NCI-H345 (cell line): ENCODE results near the gene FOXP4.
A peak's percentile ranks its signal among the peaks of the same experiment; 100 is the strongest.

Source experiments
- DNase-seq: peaks from one replicate; lab custom pipeline; 2025; lab: John Stamatoyannopoulos, UW

Gene FOXP4

DNA sequence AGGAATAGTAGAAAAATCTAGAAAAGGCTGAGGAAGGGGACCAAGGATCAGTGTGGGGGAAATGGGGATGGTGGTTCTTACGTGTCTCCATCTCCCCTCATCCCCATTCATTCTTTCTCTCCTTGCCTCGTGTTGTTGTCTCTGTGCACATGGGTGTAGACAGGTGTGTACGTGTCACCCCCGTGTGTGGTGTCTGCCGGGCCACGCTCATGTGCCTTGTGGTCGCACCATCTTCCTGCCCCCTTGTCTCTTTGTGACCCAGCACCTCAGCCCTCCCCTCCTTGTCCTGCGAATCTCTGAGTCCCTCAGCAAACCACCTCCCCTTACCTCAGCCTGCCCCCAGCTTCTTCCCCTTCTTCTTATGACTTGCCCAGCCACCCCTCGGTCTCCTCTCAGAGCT lies 39.4 kb downstream of the FOXP4 start:
- DNase-seq: no peak

- no peak for DNase-seq
Observed at GRCh38 chr6:41586252-41587007, 40.2 kb downstream of the FOXP4 start.

DNA sequence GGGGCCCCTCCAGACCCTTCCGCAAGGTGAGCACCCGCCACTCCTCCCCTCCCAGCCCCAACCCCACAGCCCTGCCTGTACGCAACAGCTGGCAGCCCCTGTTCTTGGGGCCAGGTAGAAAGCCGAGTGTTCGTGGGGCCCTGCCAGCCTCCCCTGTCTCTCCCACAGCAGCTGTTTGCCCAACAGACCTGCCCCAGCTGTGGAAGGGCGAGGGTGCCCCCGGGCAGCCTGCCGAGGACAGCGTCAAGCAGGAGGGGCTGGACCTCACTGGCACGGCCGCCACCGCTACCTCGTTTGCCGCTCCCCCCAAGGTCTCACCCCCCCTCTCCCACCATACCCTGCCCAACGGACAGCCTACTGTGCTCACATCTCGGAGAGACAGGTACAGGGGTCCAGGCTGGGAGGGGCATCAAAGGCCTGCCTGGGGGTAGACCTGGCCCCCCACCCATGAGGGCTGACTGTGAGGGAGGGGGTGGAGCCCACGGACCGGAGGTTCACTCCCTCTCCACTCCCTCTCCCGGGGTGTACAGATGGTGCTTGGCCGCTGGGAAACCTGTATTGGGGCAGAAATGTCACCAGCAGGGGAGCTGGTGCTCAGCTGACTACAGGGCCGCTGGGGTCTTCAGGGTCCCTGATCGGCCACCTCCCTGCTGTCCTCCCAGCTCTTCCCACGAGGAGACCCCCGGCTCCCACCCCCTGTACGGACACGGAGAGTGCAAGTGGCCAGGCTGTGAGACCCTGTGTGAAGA lies 41.1 kb downstream of the FOXP4 start:
- DNase-seq: no peak

DNA sequence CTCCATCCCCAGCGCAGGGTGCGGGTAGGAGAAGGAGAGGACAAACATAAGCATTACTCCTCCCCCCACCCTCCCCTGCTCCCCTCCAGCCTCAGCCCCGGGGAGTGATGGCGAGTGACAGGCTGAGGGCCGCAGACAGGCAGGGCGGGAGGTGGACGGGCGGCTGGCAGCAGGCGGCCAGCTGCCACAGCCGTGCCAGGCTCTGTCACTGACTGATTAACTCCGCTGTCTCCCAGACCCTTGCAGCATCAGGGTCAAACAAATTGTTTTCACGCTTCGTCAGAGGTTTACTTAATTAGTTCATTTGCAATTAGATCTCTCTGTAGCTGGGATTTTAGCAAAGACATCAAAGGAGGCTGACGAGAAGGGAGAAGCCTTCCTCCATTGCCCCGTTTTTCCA lies 41.9 kb downstream of the FOXP4 start:
- no peak for DNase-seq

GRCh38 chr6:41589223-41589622 lies 43.0 kb downstream of the FOXP4 start:
- DNase-seq: peak; percentile 4

DNA sequence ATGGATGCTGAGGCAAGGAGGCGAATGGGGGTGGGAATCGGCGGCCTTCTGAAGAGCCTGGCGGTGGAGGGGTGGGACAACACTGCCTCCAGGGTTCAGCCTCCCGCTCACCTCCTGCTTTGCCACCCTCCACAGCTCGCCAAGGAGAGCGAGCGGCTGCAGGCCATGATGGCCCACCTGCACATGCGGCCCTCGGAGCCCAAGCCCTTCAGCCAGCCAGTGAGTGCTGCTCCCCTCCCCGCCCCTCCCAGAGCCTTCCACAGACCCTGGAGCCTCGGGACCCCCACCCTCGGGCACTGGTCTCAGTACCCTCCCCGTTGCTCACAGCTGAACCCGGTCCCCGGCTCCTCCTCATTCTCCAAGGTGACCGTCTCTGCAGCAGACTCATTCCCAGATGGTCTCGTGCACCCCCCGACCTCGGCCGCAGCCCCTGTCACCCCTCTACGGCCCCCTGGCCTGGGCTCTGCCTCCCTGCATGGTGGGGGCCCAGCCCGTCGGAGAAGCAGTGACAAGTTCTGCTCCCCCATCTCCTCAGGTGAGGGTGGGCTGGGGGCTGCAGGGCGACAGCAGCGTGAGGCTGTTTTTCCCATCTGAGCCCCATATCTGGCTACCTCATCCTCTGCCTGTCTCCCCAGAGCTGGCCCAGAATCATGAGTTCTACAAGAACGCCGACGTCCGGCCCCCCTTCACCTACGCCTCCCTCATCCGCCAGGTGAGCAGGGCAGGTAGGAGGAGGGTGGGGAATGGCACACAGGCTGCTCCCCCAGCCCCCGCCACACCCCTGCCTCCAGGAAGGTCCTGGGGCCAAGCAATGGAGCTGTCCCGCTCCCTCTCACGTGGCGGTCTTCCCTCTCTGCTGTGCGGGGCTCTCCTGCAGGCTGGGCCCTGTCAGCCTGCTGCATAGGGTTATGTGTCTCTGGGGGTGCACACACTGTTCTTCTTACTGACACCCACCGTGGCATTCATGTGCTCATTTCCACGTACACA lies 43.7 kb downstream of the FOXP4 start:
- DNase-seq: no peak

DNA sequence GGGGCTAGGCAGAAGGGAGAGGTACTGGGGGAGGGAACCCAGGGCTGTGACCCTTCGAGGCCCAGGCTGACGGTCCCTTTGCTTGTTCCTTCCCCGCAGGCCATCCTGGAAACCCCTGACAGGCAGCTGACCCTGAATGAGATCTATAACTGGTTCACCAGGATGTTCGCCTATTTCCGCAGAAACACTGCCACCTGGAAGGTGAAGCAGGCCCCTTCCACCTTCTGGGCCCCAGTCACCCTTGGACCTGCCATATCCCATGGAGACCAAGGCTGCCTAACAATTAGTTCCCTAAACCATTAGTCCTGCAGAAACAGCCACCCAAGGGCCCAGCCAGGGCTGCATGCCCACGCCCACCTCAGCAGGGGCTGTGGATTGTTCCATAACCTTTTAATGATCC lies 44.9 kb downstream of the FOXP4 start:
- no peak for DNase-seq

- peak; percentile 54 for DNase-seq
Observed at GRCh38 chr6:41591859-41592502, 45.8 kb downstream of the FOXP4 start.

DNA sequence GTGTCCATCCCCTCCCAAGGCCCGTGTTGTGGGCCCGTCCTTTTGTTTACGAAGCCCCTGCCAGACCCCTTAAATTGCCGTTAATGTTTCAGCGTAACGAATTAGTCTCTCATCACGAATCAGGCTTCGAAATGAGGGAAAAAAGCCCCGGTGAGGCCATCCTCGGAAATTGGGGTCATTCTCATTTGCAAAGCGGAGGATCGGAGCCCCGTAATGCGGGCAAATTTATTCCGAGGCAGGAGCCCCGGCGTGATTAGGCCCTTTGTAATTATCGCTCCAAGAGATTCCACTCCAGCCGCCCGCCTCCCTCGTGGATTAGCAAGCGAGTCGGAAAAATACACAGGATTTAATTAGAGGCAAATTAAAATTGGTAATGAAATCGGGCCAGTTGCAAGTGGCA lies 47.2 kb downstream of the FOXP4 start:
- DNase-seq: no peak

DNA sequence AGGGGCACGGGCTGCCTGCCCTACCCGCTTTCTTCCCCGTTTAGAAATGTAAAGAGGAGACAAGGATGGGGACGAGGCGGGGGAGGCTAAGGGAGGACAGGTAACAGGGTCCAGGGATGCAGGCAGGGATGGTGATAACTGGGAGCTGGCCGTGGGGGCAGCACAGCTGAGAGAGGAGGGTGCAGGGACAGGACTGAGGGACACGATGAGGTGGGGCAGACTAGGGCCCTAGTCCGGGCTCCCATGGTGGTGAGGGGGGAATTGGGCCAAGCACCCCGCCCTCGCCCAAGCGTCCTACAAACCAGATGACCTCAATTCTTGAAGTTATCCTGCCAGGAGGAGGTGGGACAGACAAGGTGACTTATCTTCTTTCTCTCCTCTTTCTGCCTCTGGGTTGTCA lies 47.7 kb downstream of the FOXP4 start:
- no peak for DNase-seq

DNA sequence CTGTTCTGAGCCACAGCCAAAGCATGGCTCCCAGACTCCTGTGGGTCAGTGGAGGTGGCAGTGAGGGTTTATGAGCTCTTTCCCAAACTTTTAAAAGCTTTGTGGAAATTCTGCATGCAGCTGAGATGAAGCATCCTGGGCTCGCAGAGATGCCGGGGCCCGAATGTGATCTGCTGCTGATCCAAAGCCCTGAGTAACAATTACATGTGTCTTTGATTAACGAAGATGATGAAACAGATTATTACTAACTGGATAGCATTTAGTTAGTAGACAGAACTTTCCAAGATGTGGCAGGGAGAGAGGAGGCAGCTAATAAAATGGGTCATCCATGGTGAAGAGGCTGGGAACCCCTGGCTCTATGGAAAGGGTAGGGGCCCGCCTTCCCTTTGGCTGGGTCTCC lies 48.1 kb downstream of the FOXP4 start:
- DNase-seq: no peak

DNA sequence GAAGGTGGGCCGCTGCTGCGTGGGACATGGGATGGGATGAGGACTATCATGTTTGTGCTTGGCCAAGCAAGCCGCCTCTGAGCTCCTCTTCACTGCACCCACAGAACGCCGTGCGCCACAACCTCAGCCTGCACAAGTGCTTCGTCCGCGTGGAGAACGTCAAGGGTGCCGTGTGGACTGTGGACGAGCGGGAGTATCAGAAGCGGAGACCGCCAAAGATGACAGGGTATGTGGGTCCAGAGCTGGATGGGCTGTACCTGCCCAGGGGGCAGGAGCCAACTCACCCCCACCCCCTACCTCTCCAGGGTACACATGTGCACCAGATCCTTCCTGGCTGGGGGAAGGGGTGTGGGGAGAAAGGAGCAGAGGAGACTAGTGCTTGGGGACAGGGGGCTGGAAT lies 48.6 kb downstream of the FOXP4 start:
- no peak for DNase-seq

GRCh38 chr6:41595166-41595565 lies 49.0 kb downstream of the FOXP4 start:
- no peak for DNase-seq

DNA sequence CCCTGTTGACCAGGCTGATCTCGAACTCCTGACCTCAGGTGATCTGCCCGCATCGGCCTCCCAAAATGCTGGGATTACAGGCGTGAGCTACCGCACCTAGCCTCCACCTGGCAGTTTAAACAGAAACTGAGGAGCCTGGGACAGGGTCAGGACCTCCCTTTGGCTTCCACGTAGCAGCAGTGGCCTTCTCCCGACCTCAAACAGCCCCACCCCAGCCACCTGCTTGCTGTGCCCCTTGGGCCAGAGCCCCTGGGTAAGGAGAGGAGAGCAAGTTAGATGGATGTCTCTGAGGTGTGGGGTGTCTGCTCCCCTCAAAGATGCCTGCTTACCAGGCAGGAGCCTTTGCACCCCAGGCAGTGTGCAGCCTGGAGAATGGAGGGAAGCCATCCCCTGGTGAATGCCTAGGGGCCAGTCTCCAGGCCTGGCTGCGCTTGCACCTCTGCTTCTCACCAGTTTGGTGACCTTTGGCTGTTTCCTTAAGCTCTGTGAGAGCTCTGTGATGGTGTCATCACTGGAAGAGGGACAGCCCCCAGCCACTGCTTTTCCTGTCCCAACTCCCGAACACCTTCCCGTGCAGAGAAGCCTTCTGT lies 50.0 kb downstream of the FOXP4 start:
- DNase-seq: no peak

DNA sequence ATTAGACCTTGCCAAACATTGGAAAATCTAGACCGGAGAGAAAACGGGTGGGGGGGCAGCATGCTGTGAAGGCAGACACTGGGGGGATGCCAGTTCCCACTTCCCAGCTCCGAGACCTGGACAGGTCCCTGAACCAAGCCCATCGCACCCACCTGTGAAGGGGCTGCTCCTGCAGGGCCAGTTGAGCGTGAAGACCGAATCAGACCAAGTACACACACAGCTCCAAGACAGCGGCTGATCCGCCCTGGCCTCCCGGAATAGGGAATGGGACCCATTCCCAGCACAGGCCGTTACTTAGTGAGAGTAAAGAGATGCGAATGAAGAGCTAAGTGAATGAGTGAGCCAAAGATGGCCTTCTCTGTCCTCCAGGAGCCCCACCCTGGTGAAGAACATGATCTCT lies 50.6 kb downstream of the FOXP4 start:
- no peak for DNase-seq

- DNase-seq: no peak
Observed at GRCh38 chr6:41597246-41598000, 51.2 kb downstream of the FOXP4 start.

DNA sequence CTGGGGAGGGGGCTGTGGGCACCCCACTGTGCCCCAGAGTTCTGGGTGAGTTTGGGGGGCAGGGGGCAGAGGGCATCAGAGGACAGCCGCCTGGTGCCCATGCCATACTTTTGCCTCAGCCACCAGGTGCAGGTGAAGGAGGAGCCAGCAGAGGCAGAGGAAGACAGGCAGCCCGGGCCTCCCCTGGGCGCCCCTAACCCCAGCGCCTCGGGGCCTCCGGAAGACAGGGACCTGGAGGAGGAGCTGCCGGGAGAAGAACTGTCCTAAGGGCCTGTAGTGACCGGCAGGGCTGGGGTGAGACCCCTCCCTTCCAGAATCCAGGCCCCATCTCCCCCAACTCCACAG lies 52.5 kb downstream of the FOXP4 start:
- no peak for DNase-seq

GRCh38 chr6:41599015-41599851 lies 53.1 kb downstream of the FOXP4 start:
- peak; percentile 3 for DNase-seq

- DNase-seq: no peak
Observed at GRCh38 chr6:41599852-41600445, 53.8 kb downstream of the FOXP4 start.
